Measurements from ENCODE around the gene FAM229B. TPM values are rescaled to one million over a fixed set of nuclear protein-coding genes. Genes with fewer than 3 reads are reported as not detected.
"Not testable (repeated sequence)": the region's sequence is repeated elsewhere in the genome, so short reads cannot be mapped to it uniquely, and the experiment has no call there.

The FAM229B gene
- total and polyA plus RNA-seq, 4 experiments from 2014 or later: 1.7 to 7.6 (median 2.9) TPM

GRCh38 chr6:112049996-112050395 lies 37.4 kb upstream of the FAM229B start:
- Histone ChIP-seq H3K27ac (ENCODE audit: low read depth, low read length) (no peak overlapping the region), H3K9me3 (ENCODE audit: control insufficient read depth in 1 of 2, low read length in 2 of 2) (no peaks in the 10 kb centered on the region), H3K36me3 (ENCODE audit: insufficient read depth, low read length) (no peaks in the 10 kb centered on the region), H3K27me3 (ENCODE audit: insufficient read depth, low read length) (no peaks in the 10 kb centered on the region), H3K4me1 (ENCODE audit: insufficient read depth, low read length) (no peaks in the 10 kb centered on the region), H3K4me3 (ENCODE audit: low read length in 2 of 2) (no peak overlapping the region)
- DNase-seq: no peak
- Mint-ChIP-seq H3K4me3 (no peak overlapping the region), H3K27ac (no peak overlapping the region), H3K9me3 (no peaks in the 10 kb centered on the region), H3K36me3 (no peaks in the 10 kb centered on the region), H3K4me1 (no peaks in the 10 kb centered on the region), H3K27me3 (peaks cover 1% of the 10 kb centered on the region in 2 donors)
- intact Hi-C loops (cut with micrococcal nuclease): no loop called here
- POLR2A ChIA-PET (ENCODE audit: partially characterized antibody): no interaction called here
- CTCF ChIA-PET (ENCODE audit: partially characterized antibody): interaction anchor here (0.8 to 3.9 kb wide), 7 partner anchors 10 to 791 kb away, joined by 3 to 23 read pairs (median 5); a partner anchor contains a TSS

- Histone ChIP-seq H3K27me3 (ENCODE audit: insufficient read depth, low read length) (no peaks in the 10 kb centered on the region), H3K27ac (ENCODE audit: low read depth, low read length) (no peak overlapping the region), H3K36me3 (ENCODE audit: insufficient read depth, low read length) (no peaks in the 10 kb centered on the region), H3K4me3 (ENCODE audit: low read length in 2 of 2) (no peak overlapping the region), H3K9me3 (ENCODE audit: control insufficient read depth in 1 of 2, low read length in 2 of 2) (no peaks in the 10 kb centered on the region), H3K4me1 (ENCODE audit: insufficient read depth, low read length) (no peaks in the 10 kb centered on the region)
- CTCF ChIA-PET (ENCODE audit: partially characterized antibody): interaction anchor here (0.8 to 3.9 kb wide), 7 partner anchors 10 to 792 kb away, joined by 3 to 23 read pairs (median 5); a partner anchor contains a TSS
- H3K27ac Mint-ChIP-seq: no peak overlapping the region
- H3K4me3 Mint-ChIP-seq: no peak overlapping the region
- no peaks in the 10 kb centered on the region for H3K36me3 Mint-ChIP-seq
- intact Hi-C loops (cut with micrococcal nuclease): no loop called here
- POLR2A ChIA-PET (ENCODE audit: partially characterized antibody): no interaction called here
- no peaks in the 10 kb centered on the region for H3K4me1 Mint-ChIP-seq
- no peak for DNase-seq
- peaks cover 1 to 3% of the 10 kb centered on the region in 2 donors for H3K27me3 Mint-ChIP-seq
- H3K9me3 Mint-ChIP-seq: no peaks in the 10 kb centered on the region
Observed at GRCh38 chr6:112050429-112050828, 37.0 kb upstream of the FAM229B start.

GRCh38 chr6:112051251-112051740 lies 36.1 kb upstream of the FAM229B start:
- intact Hi-C loops (cut with micrococcal nuclease); H3K27ac ChIP-seq (ENCODE audit: low read depth, low read length); H3K36me3 ChIP-seq (ENCODE audit: insufficient read depth, low read length); H3K36me3 Mint-ChIP-seq; H3K27me3 ChIP-seq (ENCODE audit: insufficient read depth, low read length); POLR2A ChIA-PET (ENCODE audit: partially characterized antibody); H3K4me1 ChIP-seq (ENCODE audit: insufficient read depth, low read length); H3K4me3 ChIP-seq (ENCODE audit: low read length in 2 of 2); H3K4me1 Mint-ChIP-seq; H3K9me3 ChIP-seq (ENCODE audit: control insufficient read depth in 1 of 2, low read length in 2 of 2); H3K27me3 Mint-ChIP-seq; H3K9me3 Mint-ChIP-seq; DNase-seq; H3K27ac Mint-ChIP-seq; H3K4me3 Mint-ChIP-seq: not testable (repeated sequence)
- CTCF ChIA-PET (ENCODE audit: partially characterized antibody): interaction anchor here (1.4 to 3.9 kb wide), 4 partner anchors 9 to 792 kb away, joined by 4 to 23 read pairs (median 6); a partner anchor contains a TSS

GRCh38 chr6:112054001-112054400 lies 33.4 kb upstream of the FAM229B start, which contains the start of gene CCN6:
Gene CCN6, plus strand, starts transcription at chr6:112054104. Its CDS starts 254 bp downstream, at chr6:112054358.
- POLR2A ChIA-PET (ENCODE audit: partially characterized antibody): no interaction called here
- H3K4me3 Mint-ChIP-seq: no peak within 1 kb of the TSS
- CTCF ChIA-PET (ENCODE audit: partially characterized antibody): interaction anchor here (2.1 kb wide), 1 partner anchor 11 kb away, joined by 6 read pairs; no protein-coding TSS in a partner anchor

GRCh38 chr6:112054555-112055190 lies 32.7 kb upstream of the FAM229B start:
- ChIA-PET CTCF (ENCODE audit: partially characterized antibody) (interaction anchor here (2.1 kb wide), 1 partner anchor 12 kb away, joined by 6 read pairs; no protein-coding TSS in a partner anchor), POLR2A (ENCODE audit: partially characterized antibody) (no interaction called here)
- Histone ChIP-seq H3K9me3 (ENCODE audit: control insufficient read depth in 1 of 2, low read length in 2 of 2) (no peaks in the 10 kb centered on the region), H3K4me1 (ENCODE audit: insufficient read depth, low read length) (no peaks in the 10 kb centered on the region), H3K27me3 (ENCODE audit: insufficient read depth, low read length) (no peaks in the 10 kb centered on the region), H3K27ac (ENCODE audit: low read depth, low read length) (no peak overlapping the region), H3K36me3 (ENCODE audit: insufficient read depth, low read length) (no peaks in the 10 kb centered on the region), H3K4me3 (ENCODE audit: low read length in 2 of 2) (no peak overlapping the region)
- Mint-ChIP-seq H3K27me3 (peaks cover 1 to 3% of the 10 kb centered on the region in 2 donors), H3K36me3 (no peaks in the 10 kb centered on the region), H3K4me3 (no peak overlapping the region), H3K27ac (no peak overlapping the region), H3K4me1 (no peaks in the 10 kb centered on the region), H3K9me3 (no peaks in the 10 kb centered on the region)
- intact Hi-C loops (cut with micrococcal nuclease): no loop called here
- DNase-seq: no peak

More at GRCh38 chr6:112054001-112054400, 33.4 kb upstream of the FAM229B start, which contains the start of gene CCN6:
- Histone ChIP-seq H3K27ac (ENCODE audit: low read depth, low read length) (no peak within 1 kb of the TSS), H3K27me3 (ENCODE audit: insufficient read depth, low read length) (no peaks in the 10 kb centered on the region), H3K36me3 (ENCODE audit: insufficient read depth, low read length) (no peaks in the 10 kb centered on the region), H3K4me3 (ENCODE audit: low read length in 2 of 2) (no peak within 1 kb of the TSS), H3K4me1 (ENCODE audit: insufficient read depth, low read length) (no peaks in the 10 kb centered on the region), H3K9me3 (ENCODE audit: control insufficient read depth in 1 of 2, low read length in 2 of 2) (no peaks in the 10 kb centered on the region)
- intact Hi-C loops (cut with micrococcal nuclease): no loop called here
- H3K27ac Mint-ChIP-seq: no peak within 1 kb of the TSS
- no peaks in the 10 kb centered on the region for H3K9me3 Mint-ChIP-seq
- peaks cover 1 to 3% of the 10 kb centered on the region in 2 donors for H3K27me3 Mint-ChIP-seq
- H3K36me3 Mint-ChIP-seq: no peaks in the 10 kb centered on the region
- no peak for DNase-seq
- H3K4me1 Mint-ChIP-seq: no peaks in the 10 kb centered on the region

GRCh38 chr6:112058243-112059032 lies 29.0 kb upstream of the FAM229B start:
- no peak overlapping the region for H3K27ac ChIP-seq (ENCODE audit: low read depth, low read length)
- Mint-ChIP-seq H3K27ac (no peak overlapping the region), H3K36me3 (no peaks in the 10 kb centered on the region), H3K9me3 (no peaks in the 10 kb centered on the region), H3K27me3 (peaks cover 0 to 3% of the 10 kb centered on the region in 2 donors), H3K4me1 (no peaks in the 10 kb centered on the region), H3K4me3 (no peak overlapping the region)
- no peak overlapping the region for H3K4me3 ChIP-seq (ENCODE audit: low read length in 2 of 2)
- H3K27me3 ChIP-seq (ENCODE audit: insufficient read depth, low read length): no peaks in the 10 kb centered on the region
- ChIA-PET CTCF (ENCODE audit: partially characterized antibody) (interaction anchor here (1.9 kb wide), 1 partner anchor 15 kb away, joined by 8 read pairs; no protein-coding TSS in a partner anchor), POLR2A (ENCODE audit: partially characterized antibody) (no interaction called here)
- no peaks in the 10 kb centered on the region for H3K9me3 ChIP-seq (ENCODE audit: control insufficient read depth in 1 of 2, low read length in 2 of 2)
- intact Hi-C loops (cut with micrococcal nuclease): no loop called here
- no peaks in the 10 kb centered on the region for H3K4me1 ChIP-seq (ENCODE audit: insufficient read depth, low read length)
- no peaks in the 10 kb centered on the region for H3K36me3 ChIP-seq (ENCODE audit: insufficient read depth, low read length)
- DNase-seq: no peak

- POLR2A ChIA-PET (ENCODE audit: partially characterized antibody): no interaction called here
- Mint-ChIP-seq H3K9me3 (no peaks in the 10 kb centered on the region), H3K36me3 (no peaks in the 10 kb centered on the region)
Observed at GRCh38 chr6:112061605-112062004, 25.8 kb upstream of the FAM229B start.

More at GRCh38 chr6:112061605-112062004, 25.8 kb upstream of the FAM229B start:
- Mint-ChIP-seq H3K27ac (no peak overlapping the region), H3K27me3 (peaks cover 0 to 1% of the 10 kb centered on the region in 2 donors), H3K4me3 (no peak overlapping the region), H3K4me1 (no peaks in the 10 kb centered on the region)
- Histone ChIP-seq H3K4me3 (ENCODE audit: low read length in 2 of 2) (no peak overlapping the region), H3K27me3 (ENCODE audit: insufficient read depth, low read length) (no peaks in the 10 kb centered on the region), H3K4me1 (ENCODE audit: insufficient read depth, low read length) (no peaks in the 10 kb centered on the region), H3K36me3 (ENCODE audit: insufficient read depth, low read length) (no peaks in the 10 kb centered on the region), H3K27ac (ENCODE audit: low read depth, low read length) (no peak overlapping the region), H3K9me3 (ENCODE audit: control insufficient read depth in 1 of 2, low read length in 2 of 2) (no peaks in the 10 kb centered on the region)
- CTCF ChIA-PET (ENCODE audit: partially characterized antibody): no interaction called here
- DNase-seq: no peak
- intact Hi-C loops (cut with micrococcal nuclease): no loop called here
